Activated naive CD8-positive, alpha-beta T cell treated with anti-CD3 and anti-CD28 coated beads, Interleukin-2, amount 50 U/mL, for 16 hours (primary cell): ENCODE data around the gene AKR1B15.

Source experiments
- DNase-seq: peaks from one replicate; pipeline ENCODE4 v3.0.0-alpha.2; 2020; ENCODE audit warnings: low read depth, low spot score

Gene AKR1B15

GRCh38 chr7:134618756-134619530, 70.0 kb downstream of the AKR1B15 start:
- DNase-seq: no peak

GRCh38 chr7:134619627-134620331, 70.9 kb downstream of the AKR1B15 start:
- no peak for DNase-seq

GRCh38 chr7:134622303-134622995, 73.5 kb downstream of the AKR1B15 start:
- no peak for DNase-seq

GRCh38 chr7:134623193-134623592, 74.3 kb downstream of the AKR1B15 start:
- DNase-seq: no peak

GRCh38 chr7:134625550-134625949, 76.6 kb downstream of the AKR1B15 start:
- DNase-seq: no peak

GRCh38 chr7:134627109-134627774, 78.3 kb downstream of the AKR1B15 start:
- no peak for DNase-seq

GRCh38 chr7:134627775-134628153, 78.9 kb downstream of the AKR1B15 start:
- no peak for DNase-seq

- no peak for DNase-seq
Measured at GRCh38 chr7:134629445-134629844, 80.5 kb downstream of the AKR1B15 start.
